Heart right ventricle (tissue), 16 donors: ENCODE data around the gene PERCC1. TPM values are rescaled to one million over a fixed set of nuclear protein-coding genes. Genes with fewer than 3 reads are reported as not detected.

Experiments used
- ATAC-seq, 8 donors: fragments of 200-7000 bp; cut with Tn5 transposase; one replicate each; pipeline ENCODE4 v1.9.1; 2020; ENCODE audit warnings: mild to moderate bottlenecking in 8 of 8, moderate library complexity in 8 of 8, moderate number of reproducible peaks in 1 of 8
- DNase-seq, 2 donors: peaks; one replicate each; pipeline ENCODE4 v3.0.0-alpha.2; 2020
- H3K27ac ChIP-seq, 10 donors: fragments of 200-600 bp; sonication (generic) in 2 of 10; one replicate each; pipeline versions ENCODE4 v1.5.0 to v1.8.0; 2020 to 2022; ENCODE audit warnings: mild to moderate bottlenecking in 3 of 10
- H3K27me3 ChIP-seq, 7 donors: fragments of 200-600 bp; one replicate each; pipeline ENCODE4 v1.8.0; 2021 to 2022; ENCODE audit warnings: mild to moderate bottlenecking in 2 of 7
- H3K36me3 ChIP-seq, 9 donors: fragments of 200-600 bp; sonication (generic) in 1 of 9; one replicate each; pipeline versions ENCODE4 v1.5.0 to v1.8.0; 2020 to 2022; ENCODE audit warnings: mild to moderate bottlenecking in 2 of 9
- H3K4me1 ChIP-seq, 9 donors: fragments of 200-600 bp; sonication (generic) in 1 of 9; one replicate each; pipeline versions ENCODE4 v1.5.0 to v1.8.0; 2020 to 2022; ENCODE audit warnings: mild to moderate bottlenecking in 4 of 9
- H3K4me3 ChIP-seq, 10 donors: fragments of 200-600 bp; sonication (generic) in 2 of 10; one replicate each; pipeline versions ENCODE4 v1.5.0 to v1.8.0; 2020 to 2022; ENCODE audit warnings: mild to moderate bottlenecking in 7 of 10, moderate library complexity in 2 of 10
- H3K9me3 ChIP-seq, 11 donors: fragments of 200-600 bp in 10 of 11; sonication (generic) in 2 of 11; one replicate each; pipeline versions ENCODE4 v1.5.0 to v1.8.0; 2013 to 2022; ENCODE audit warnings: mild to moderate bottlenecking in 2 of 11, control low read depth in 1 of 11, moderate library complexity in 1 of 11
- CTCF ChIP-seq, 9 donors: fragments of 200-600 bp; sonication (generic) in 2 of 9; IDR thresholded peaks; one replicate each; pipeline versions ENCODE4 v1.5.0 to v1.8.0; 2021 to 2022; ENCODE audit warnings: antibody characterized with exemption in 9 of 9, mild to moderate bottlenecking in 5 of 9, moderate library complexity in 1 of 9
- WGBS, 2 donors: extraction: QIAGEN DNeasy Blood & Tissue Kit; methylation state at CpG; one replicate each; pipeline ENCODE4 v1.1.7; 2013; ENCODE audit warnings: inconsistent platforms in 1 of 2; 5-methylcytosine and 5-hydroxymethylcytosine counted together
- intact Hi-C, 10 donors: fragments of 100-400 bp; cut with DNase I; formaldehyde crosslinking; loops; one replicate each; pipeline versions ENCODE4 v1.11.1 to v1.14.2; 2022
- polyA plus RNA-seq, 2 donors: library from polyadenylated mRNA; stranded (reverse); fragments of 200-250 nt; gene quantifications; one replicate each; pipeline ENCODE4 v1.2.3, GENCODE V29; 2013
- total RNA-seq, 10 donors: library from RNA; stranded (reverse); fragmentation: NEBNext Ultra II Directional in 3 of 10; extraction: Animal tissue kit (Norgen Biotek cat#: 25700) in 3 of 10; gene quantifications; one replicate each; pipeline versions ENCODE4 v1.2.1 to v1.2.4, GENCODE V29; 2021 to 2023
- donor health status: Arrhythmogenic right ventricular cardiomyopathy.
- donor health status: ischemic (EF 13 %, LVEDD 7.1; RV severe dilation, severe dysfunction).
- donor health status: healthy with polysubstance abuse.
- donor health status: DM: no; HTN: yes; CAD: no.
- donor health status: DM: no; HTN: no; CAD: no.
- donor health status: ischemic (EF 25% LVEDD 6.9; RV normal size, moderate dysfunction).
- donor health status: ischemic (EF 25% LVEDD 5.7; RV mildly dilated, moderate dysfunction).
- donor health status: healthy.
- donor health status: DM: yes; HTN: yes; CAD: no.
- donor health status: Ischemic cardiomyopathy.
- donor health status: ischemic (EF 35%, LVEDD 5.7; RV mildly dilated, moderate dysfunction).
- donor health status: nonischemic (EF 11% LVEDD 7.7; RV severe dilation, severe dysfunction).
- donor health status: DM: yes; HTN: yes; CAD: no.
- donor health status: PGD.
- donor health status: ischemic (EF 29% LVEDD 5.4; RV normal size, mild dysfunction).
- donor health status: nonischemic (EF 23%, LVEDD 6.1; RV moderate dilation, normal function).

The PERCC1 gene
- total and polyA plus RNA-seq, 12 donors = 0.04 to 0.61 (median 0.47) TPM; not detected in 6

- no peak for TF ChIP-seq CTCF (IDR thresholded peaks at IDR 0.05)
- intact Hi-C loops = no loop called here
- Histone ChIP-seq H3K9me3 (no peaks in the 10 kb centered on the region), H3K27me3 (no peaks in the 10 kb centered on the region), H3K4me1 (no peaks in the 10 kb centered on the region), H3K4me3 (no peak overlapping the region), H3K27ac (no peak overlapping the region), H3K36me3 (peaks cover 0 to 96% (median 9%) of the 10 kb centered on the region in 9 donors)
- ATAC-seq (no peak), DNase-seq (no peak)
- WGBS, 2 donors = 94% methylated on average over 16 of the region's 16 CpGs
Measured at GRCh38 chr16:1387331-1387730, 43.5 kb upstream of the PERCC1 start.

- ATAC-seq (no peak), DNase-seq (no peak)
- WGBS, 2 donors = 94 to 96% methylated on average over 7 of the region's 7 CpGs
- Histone ChIP-seq H3K9me3 (no peaks in the 10 kb centered on the region), H3K4me3 (no peak overlapping the region), H3K4me1 (no peaks in the 10 kb centered on the region), H3K27me3 (no peaks in the 10 kb centered on the region), H3K36me3 (peaks cover 0 to 96% (median 25%) of the 10 kb centered on the region in 9 donors), H3K27ac (no peak overlapping the region)
- intact Hi-C loops = no loop called here
- no peak for TF ChIP-seq CTCF (IDR thresholded peaks at IDR 0.05)
Measured at GRCh38 chr16:1389762-1390161, 41.1 kb upstream of the PERCC1 start.

- TF ChIP-seq CTCF (IDR thresholded peaks at IDR 0.05) = no peak
- 86 to 87% methylated on average over 28 of the region's 28 CpGs for WGBS, 2 donors
- H3K36me3 ChIP-seq = peaks cover 0 to 95% (median 20%) of the 10 kb centered on the region in 9 donors
- no peaks in the 10 kb centered on the region for H3K9me3 ChIP-seq
- H3K4me1 ChIP-seq = no peaks in the 10 kb centered on the region
- no peak overlapping the region for H3K4me3 ChIP-seq
- H3K27ac ChIP-seq = no peak overlapping the region
- DNase-seq = no peak
- H3K27me3 ChIP-seq = no peaks in the 10 kb centered on the region
- intact Hi-C loops = no loop called here
- ATAC-seq = no peak
Measured at GRCh38 chr16:1390239-1390779, 40.6 kb upstream of the PERCC1 start.

GRCh38 chr16:1392826-1393225, 38.1 kb upstream of the PERCC1 start:
- ATAC-seq (no peak), DNase-seq (no peak)
- no peak for TF ChIP-seq CTCF (IDR thresholded peaks at IDR 0.05)
- intact Hi-C loops = no loop called here
- H3K9me3 ChIP-seq = no peaks in the 10 kb centered on the region
- H3K27ac ChIP-seq = no peak overlapping the region
- no peak overlapping the region for H3K4me3 ChIP-seq
- no peaks in the 10 kb centered on the region for H3K27me3 ChIP-seq
- H3K4me1 ChIP-seq = no peaks in the 10 kb centered on the region
- 94 to 96% methylated on average over 17 of the region's 17 CpGs for WGBS, 2 donors
- peaks cover 0 to 92% (median 20%) of the 10 kb centered on the region in 9 donors for H3K36me3 ChIP-seq
